Muscle layer of duodenum (tissue), 2 donors: ENCODE data around the gene CACNA1F.

ENCODE experiments used
- H3K27ac ChIP-seq: one replicate; pipeline ENCODE4 v1.7.0; 2013; ENCODE audit warnings: mild to moderate bottlenecking, low read length
- H3K27me3 ChIP-seq: one replicate; pipeline ENCODE4 v1.7.0; 2013; ENCODE audit warnings: low read depth, mild to moderate bottlenecking, control low read depth, low read length
- H3K36me3 ChIP-seq, 2 donors: one replicate each; pipeline ENCODE4 v1.7.0; 2013; ENCODE audit warnings: low read length in 2 of 2, control low read depth in 1 of 2, mild to moderate bottlenecking in 1 of 2; ENCODE audit not compliant: insufficient read depth in 2 of 2, control insufficient read depth in 1 of 2
- H3K4me1 ChIP-seq, 2 donors: one replicate each; pipeline ENCODE4 v1.7.0; 2013; ENCODE audit warnings: low read length in 2 of 2, mild to moderate bottlenecking in 2 of 2, control low read depth in 1 of 2, moderate library complexity in 1 of 2; ENCODE audit not compliant: insufficient read depth in 2 of 2, control insufficient read depth in 1 of 2
- H3K4me3 ChIP-seq, 2 donors: one replicate each; pipeline ENCODE4 v1.7.0; 2013; ENCODE audit warnings: low read length in 2 of 2, low read depth in 1 of 2, mild to moderate bottlenecking in 1 of 2
- H3K9me3 ChIP-seq, 2 donors: one replicate each; pipeline ENCODE4 v1.7.0; 2013; ENCODE audit warnings: low read length in 2 of 2, control low read depth in 1 of 2, mild to moderate bottlenecking in 1 of 2; ENCODE audit not compliant: control insufficient read depth in 1 of 2
- donor health status: healthy.

The CACNA1F gene

GRCh38 chrX:49243166-49243565 lies 10.0 kb upstream of the CACNA1F start:
- peaks cover 8 to 26% of the 10 kb centered on the region in 2 donors for H3K36me3 ChIP-seq
- no peak overlapping the region for H3K4me3 ChIP-seq
- no peaks in the 10 kb centered on the region for H3K27me3 ChIP-seq
- H3K9me3 ChIP-seq = no peaks in the 10 kb centered on the region
- no peak overlapping the region for H3K27ac ChIP-seq
- no peaks in the 10 kb centered on the region for H3K4me1 ChIP-seq

GRCh38 chrX:49242545-49243066 lies 9.5 kb upstream of the CACNA1F start:
- Histone ChIP-seq H3K4me1 (peaks cover 0 to 1% of the 10 kb centered on the region in 2 donors), H3K27ac (no peak overlapping the region), H3K4me3 (no peak overlapping the region), H3K27me3 (no peaks in the 10 kb centered on the region), H3K36me3 (peaks cover 8 to 26% of the 10 kb centered on the region in 2 donors), H3K9me3 (no peaks in the 10 kb centered on the region)

DNA sequence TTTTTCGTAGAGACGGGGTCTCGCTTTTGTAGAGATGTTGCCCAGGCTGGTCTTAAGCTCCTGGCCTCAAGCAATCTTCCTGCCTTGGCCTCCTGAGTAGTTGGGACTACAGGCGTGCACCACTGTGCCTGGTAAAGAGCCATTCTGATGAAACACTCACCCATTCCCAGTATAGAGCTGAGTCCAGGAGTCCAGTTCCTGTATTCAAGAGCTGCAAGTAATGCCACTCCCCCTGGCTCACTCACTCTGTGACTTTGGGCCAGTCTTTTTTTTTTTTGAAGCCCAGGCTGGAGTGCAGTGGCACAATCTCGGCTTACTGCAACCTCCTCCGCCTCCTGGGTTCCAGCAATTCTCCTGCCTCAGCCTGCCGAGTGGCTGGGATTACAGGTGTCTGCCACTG lies 5.6 kb upstream of the CACNA1F start:
- Histone ChIP-seq H3K27me3 (no peaks in the 10 kb centered on the region), H3K9me3 (no peaks in the 10 kb centered on the region), H3K4me1 (peaks cover 0 to 11% of the 10 kb centered on the region in 2 donors), H3K27ac (no peak overlapping the region), H3K4me3 (no peak overlapping the region), H3K36me3 (peaks cover 8 to 10% of the 10 kb centered on the region in 2 donors)

- Histone ChIP-seq H3K27me3 (no peaks in the 10 kb centered on the region), H3K4me1 (peaks cover 0 to 11% of the 10 kb centered on the region in 2 donors), H3K4me3 (no peak overlapping the region), H3K27ac (no peak overlapping the region), H3K36me3 (no peaks in the 10 kb centered on the region), H3K9me3 (no peaks in the 10 kb centered on the region)
Observed at GRCh38 chrX:49237060-49237459, 3.9 kb upstream of the CACNA1F start.

- no peaks in the 10 kb centered on the region for H3K27me3 ChIP-seq
- peaks cover 0 to 16% of the 10 kb centered on the region in 2 donors for H3K4me1 ChIP-seq
- no peaks in the 10 kb centered on the region for H3K36me3 ChIP-seq
- no peaks in the 10 kb centered on the region for H3K9me3 ChIP-seq
- peak overlapping the region in 1 of 2 donors; percentile 24 for H3K4me3 ChIP-seq
- no peak overlapping the region for H3K27ac ChIP-seq
Observed at GRCh38 chrX:49233887-49234555, 881 bp upstream of the CACNA1F start.

GRCh38 chrX:49232525-49232924 lies 615 bp downstream of the CACNA1F start:
- H3K4me1 ChIP-seq = peaks cover 0 to 13% of the 10 kb centered on the region in 2 donors
- H3K4me3 ChIP-seq = no peak overlapping the region
- H3K27me3 ChIP-seq = no peaks in the 10 kb centered on the region
- H3K36me3 ChIP-seq = no peaks in the 10 kb centered on the region
- no peaks in the 10 kb centered on the region for H3K9me3 ChIP-seq
- no peak overlapping the region for H3K27ac ChIP-seq

GRCh38 chrX:49231333-49232000 lies 1.7 kb downstream of the CACNA1F start:
- no peaks in the 10 kb centered on the region for H3K36me3 ChIP-seq
- H3K27me3 ChIP-seq = no peaks in the 10 kb centered on the region
- peaks cover 0 to 6% of the 10 kb centered on the region in 2 donors for H3K4me1 ChIP-seq
- H3K4me3 ChIP-seq = no peak overlapping the region
- no peaks in the 10 kb centered on the region for H3K9me3 ChIP-seq
- H3K27ac ChIP-seq = no peak overlapping the region

DNA sequence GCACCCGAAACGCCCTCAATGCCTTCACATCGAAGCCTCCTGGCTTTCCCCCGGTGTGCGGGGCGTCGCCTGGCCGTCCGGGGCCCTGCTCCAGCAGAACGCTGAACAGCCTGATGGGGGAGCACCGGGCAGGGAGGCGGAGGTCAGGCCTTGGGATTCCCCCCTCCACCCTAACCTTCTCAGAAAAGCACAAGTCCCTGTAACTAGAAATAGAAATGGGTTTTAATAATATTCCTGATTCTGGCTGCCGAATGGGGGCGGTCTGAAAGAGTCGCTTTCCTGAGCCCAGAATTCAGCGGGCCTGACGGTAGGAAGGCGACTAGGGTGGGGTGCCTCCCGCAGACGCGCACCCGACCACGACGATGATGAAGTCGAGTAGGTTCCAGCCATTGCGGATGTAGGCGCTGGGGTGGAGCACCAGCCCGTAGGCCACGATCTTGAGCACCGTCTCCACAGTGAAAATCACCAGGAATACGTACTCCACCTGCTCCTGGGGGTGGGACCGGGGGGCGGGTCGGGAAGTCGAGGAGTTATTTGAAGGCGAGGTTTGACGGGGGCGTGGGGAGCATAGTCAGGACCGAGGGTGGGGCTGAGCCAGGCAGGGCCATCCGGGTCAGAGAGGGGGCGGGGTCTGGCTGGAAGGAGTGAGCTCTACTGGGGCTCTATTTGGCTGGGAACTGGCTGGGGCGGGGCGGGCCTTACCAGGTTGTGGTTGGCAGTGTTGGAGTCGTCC lies 2.5 kb downstream of the CACNA1F start:
- Histone ChIP-seq H3K36me3 (no peaks in the 10 kb centered on the region), H3K27me3 (no peaks in the 10 kb centered on the region), H3K4me3 (peak overlapping the region in 1 of 2 donors; percentile 45), H3K27ac (no peak overlapping the region), H3K9me3 (no peaks in the 10 kb centered on the region), H3K4me1 (peaks cover 0 to 4% of the 10 kb centered on the region in 2 donors)

DNA sequence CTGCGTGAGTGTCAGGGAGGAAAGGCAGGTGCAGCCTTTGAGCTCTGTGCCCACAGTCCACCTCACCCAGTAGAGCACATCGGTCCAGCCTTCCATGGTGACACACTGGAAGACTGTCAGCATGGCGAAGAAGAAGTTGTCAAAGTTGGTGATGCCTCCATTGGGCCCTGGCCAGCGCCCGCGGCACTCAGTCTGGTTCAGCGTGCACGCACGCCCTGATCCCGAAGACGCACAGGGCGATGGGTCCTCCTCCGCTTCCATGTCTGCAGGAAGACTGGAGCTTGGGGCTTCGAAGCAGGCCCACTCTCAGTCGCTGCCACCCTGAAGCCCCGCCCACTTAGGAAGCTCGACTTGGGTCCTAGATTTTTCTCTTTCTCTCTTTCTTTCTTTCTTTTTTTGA lies 5.0 kb downstream of the CACNA1F start:
- no peak overlapping the region for H3K4me3 ChIP-seq
- H3K4me1 ChIP-seq = peaks cover 0 to 4% of the 10 kb centered on the region in 2 donors
- H3K27ac ChIP-seq = no peak overlapping the region
- H3K36me3 ChIP-seq = no peaks in the 10 kb centered on the region
- H3K27me3 ChIP-seq = no peaks in the 10 kb centered on the region
- no peaks in the 10 kb centered on the region for H3K9me3 ChIP-seq

DNA sequence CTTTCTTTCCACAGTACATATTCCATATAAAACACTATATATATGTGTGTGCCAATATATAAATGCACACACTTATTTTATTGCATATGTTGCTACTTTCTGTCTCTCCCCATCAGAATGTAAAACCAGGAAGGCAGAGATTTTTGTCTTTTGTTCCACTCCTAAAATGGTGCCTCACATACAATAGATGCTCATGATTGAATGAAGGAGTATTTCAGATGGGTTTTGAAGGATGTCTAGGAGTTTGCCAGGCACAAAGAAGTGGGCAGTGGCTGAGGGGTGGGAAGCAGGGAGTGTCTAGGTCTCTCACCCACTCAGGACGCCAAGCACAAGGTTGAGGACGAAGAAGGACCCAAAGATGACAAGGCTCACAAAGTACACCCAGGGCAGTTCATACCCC lies 5.4 kb downstream of the CACNA1F start:
- H3K9me3 ChIP-seq = no peaks in the 10 kb centered on the region
- H3K27me3 ChIP-seq = no peaks in the 10 kb centered on the region
- no peaks in the 10 kb centered on the region for H3K36me3 ChIP-seq
- H3K4me3 ChIP-seq = no peak overlapping the region
- H3K27ac ChIP-seq = no peak overlapping the region
- H3K4me1 ChIP-seq = peaks cover 0 to 4% of the 10 kb centered on the region in 2 donors

DNA sequence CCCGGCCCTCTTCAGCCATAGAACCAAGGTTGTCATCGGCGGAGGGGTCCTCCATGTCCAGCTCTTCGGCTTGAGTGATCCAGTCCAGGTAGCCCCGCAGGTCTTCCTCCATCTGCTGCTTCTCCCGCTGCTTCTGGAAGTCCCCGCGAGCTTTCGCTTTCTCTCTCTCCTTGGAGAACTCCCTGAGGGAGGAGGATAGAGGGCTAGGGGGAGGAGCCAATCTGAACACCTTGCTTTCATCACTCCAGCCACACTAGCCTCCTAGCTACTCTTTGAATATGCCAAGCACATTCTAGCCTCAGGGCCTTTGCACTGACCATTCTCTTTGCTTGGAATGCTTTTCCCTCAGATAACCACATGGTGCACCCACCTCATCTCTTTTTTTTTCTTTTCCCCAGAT lies 6.2 kb downstream of the CACNA1F start:
- Histone ChIP-seq H3K4me1 (peaks cover 0 to 4% of the 10 kb centered on the region in 2 donors), H3K36me3 (no peaks in the 10 kb centered on the region), H3K9me3 (no peaks in the 10 kb centered on the region), H3K4me3 (no peak overlapping the region), H3K27ac (no peak overlapping the region), H3K27me3 (no peaks in the 10 kb centered on the region)
